Caki2 (cell line): Measurements from ENCODE around the gene INSRR. TPM values are rescaled to one million over a fixed set of nuclear protein-coding genes. Genes with fewer than 3 reads are reported as not detected.

Experiments used
- DNase-seq: peaks from one replicate; pipeline ENCODE4 v3.0.0-alpha.2; 2015; ENCODE audit warnings: low read depth
- in situ Hi-C: cut with HindIII; loops from 2 replicates; pipeline ENCODE4 v1.10.0; 2016; ENCODE audit warnings: low sequenced_read_pairs, low pct_unique_long_range_greater_than_20kb, mixed read lengths
- total RNA-seq: library from RNA; depleted of rRNA; stranded (reverse); fragments of >200 nt; shearing (Covaris generic); gene quantifications from 2 replicates; pipeline ENCODE4 v1.2.3, GENCODE V29; 2014; ENCODE audit warnings: low replicate concordance

Gene INSRR
- total RNA-seq, 1 experiment from 2014 or later, result 0.03 TPM

- DNase-seq, result no peak
- in situ Hi-C loops, result no loop called here
Observed at GRCh38 chr1:156842618-156843300, 16.2 kb downstream of the INSRR start.

- in situ Hi-C loops, result no loop called here
- no peak for DNase-seq
Observed at GRCh38 chr1:156841295-156841855, 17.5 kb downstream of the INSRR start.

DNA sequence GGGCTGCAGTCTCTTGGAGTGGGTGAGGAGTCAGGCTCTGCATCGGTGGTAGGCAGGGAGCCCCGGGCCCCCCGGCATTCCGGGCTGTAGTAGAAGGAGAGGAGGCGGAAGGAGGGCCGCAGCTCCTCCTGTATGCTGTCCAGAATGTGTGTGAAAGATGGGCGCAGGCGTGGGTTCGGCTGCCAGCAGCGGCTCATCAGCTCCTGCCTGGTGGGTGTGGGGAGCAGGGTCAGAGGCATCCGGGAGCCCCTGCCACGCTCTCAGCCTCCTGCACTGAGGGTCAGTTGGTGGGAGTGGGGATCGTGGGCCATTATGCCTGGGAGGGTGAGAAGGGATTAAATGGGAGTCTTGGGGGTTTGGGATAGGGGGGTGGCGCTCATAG, 18.0 kb downstream of the INSRR start:
- no peak for DNase-seq
- in situ Hi-C loops, result no loop called here

DNA sequence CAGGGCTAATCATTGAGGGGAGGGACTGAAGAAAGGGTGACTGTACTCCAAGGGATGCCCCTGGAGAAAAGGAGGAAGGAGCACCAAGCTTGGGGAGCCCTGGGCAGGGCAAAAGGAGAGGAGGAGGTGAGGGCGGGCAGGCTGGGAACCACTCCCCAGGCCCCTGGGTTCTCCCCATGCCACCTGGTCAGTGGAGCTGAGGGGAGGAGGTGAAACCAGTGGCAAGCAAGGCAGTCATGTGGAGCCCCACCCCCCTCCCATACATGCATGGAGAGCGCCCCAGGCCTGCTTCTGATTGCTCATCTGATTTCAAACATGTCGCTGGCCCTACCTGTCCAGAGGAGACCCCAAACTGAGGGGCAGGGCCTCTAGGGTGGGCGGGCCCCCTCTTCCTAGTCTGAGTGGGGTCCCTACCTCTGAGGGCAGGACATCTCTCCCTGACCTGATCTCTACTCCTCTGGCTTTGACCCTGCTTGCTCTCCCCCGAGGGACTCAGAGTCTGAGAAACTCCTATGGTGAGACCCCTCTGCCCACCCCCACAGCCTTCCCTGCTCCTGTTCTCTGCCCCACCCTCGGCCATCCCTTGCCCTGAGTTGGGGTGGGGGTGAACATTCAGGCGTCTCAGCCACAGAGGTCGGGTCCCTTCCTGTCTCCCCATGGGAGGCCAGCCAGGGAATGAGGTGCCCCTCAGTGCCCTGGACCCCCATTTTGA, 18.6 kb downstream of the INSRR start:
- no peak for DNase-seq
- in situ Hi-C loops, result no loop called here

- in situ Hi-C loops, result no loop called here
- DNase-seq, result no peak
Observed at GRCh38 chr1:156839426-156840109, 19.3 kb downstream of the INSRR start.

- DNase-seq, result no peak
- in situ Hi-C loops, result no loop called here
Observed at GRCh38 chr1:156838972-156839371, 19.9 kb downstream of the INSRR start.

DNA sequence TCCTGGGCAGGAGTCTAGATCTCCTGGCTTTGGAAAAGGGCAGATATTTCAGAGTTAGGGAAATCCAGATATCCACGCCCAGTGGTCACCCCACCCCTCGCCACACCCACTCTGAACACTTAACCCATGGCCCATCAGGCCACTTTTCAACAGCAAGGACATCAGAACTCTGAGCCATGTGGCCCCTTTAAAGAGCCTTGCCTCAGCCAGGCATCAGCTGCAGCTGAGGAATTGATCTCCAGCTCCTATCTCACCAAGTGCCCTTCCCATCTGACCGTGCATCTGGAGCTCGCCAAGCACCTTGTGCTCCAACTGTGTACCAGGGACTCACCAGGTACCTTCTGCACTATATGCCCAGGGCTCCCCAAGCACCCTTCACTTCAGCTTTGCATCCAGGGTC, 22.0 kb downstream of the INSRR start:
- DNase-seq, result no peak
- in situ Hi-C loops, result no loop called here

DNA sequence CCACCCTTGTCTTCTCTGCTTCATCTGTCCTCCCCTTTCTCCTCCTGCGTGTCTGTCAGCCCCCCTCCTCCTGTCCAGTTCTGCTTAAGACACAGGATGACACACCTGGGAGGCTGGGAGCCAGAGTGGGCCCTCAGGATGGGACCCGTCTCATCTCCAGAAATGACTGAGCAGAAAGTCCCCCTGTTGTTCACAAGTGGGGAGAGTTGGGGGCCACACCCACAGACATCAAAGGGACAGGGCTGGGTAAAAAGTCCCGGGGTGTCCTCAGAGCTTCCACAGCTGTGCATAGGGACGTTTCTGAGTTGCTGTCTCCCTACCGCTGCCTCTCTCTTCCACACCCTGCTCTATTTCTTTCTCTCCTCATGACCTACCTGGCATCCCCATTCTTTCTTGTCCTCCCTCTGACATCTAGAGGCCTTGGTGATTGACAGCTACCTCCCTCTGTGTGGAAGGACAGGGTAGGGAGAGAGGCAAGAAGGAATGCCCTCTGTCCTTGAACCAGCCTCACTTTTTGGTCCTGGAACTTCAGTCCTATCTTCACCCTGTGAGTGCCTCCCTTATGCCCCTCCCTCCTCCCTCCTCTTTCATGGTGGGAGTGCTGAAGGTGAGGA, 22.8 kb downstream of the INSRR start:
- in situ Hi-C loops, result no loop called here
- no peak for DNase-seq

GRCh38 chr1:156834322-156834721, 24.6 kb downstream of the INSRR start:
- no peak for DNase-seq
- in situ Hi-C loops, result no loop called here

DNA sequence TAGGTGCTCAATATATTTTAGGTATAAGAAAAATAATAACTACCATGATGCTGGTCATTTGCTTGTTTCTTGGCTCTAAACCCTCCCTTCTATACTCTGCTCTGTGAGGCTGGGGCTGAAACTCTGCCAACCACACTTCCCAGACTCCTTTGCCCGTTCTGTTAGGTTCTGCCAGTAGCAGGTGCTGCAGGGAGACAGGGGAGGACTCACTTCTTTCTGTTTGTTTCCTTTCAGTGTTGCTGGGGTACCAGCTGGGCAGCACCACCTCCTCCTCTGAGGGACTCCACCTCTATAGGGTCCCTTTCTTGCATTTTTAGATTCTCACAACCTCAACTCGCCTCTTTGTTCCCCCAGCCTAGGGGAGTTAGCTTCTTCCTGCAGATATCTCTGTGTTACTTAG, 25.3 kb downstream of the INSRR start:
- DNase-seq, result no peak

GRCh38 chr1:156832434-156832833, 26.5 kb downstream of the INSRR start:
- no peak for DNase-seq
- in situ Hi-C loops, result no loop called here

More for the DNA sequence above, 25.3 kb downstream of the INSRR start:
- in situ Hi-C loops, result no loop called here

DNA sequence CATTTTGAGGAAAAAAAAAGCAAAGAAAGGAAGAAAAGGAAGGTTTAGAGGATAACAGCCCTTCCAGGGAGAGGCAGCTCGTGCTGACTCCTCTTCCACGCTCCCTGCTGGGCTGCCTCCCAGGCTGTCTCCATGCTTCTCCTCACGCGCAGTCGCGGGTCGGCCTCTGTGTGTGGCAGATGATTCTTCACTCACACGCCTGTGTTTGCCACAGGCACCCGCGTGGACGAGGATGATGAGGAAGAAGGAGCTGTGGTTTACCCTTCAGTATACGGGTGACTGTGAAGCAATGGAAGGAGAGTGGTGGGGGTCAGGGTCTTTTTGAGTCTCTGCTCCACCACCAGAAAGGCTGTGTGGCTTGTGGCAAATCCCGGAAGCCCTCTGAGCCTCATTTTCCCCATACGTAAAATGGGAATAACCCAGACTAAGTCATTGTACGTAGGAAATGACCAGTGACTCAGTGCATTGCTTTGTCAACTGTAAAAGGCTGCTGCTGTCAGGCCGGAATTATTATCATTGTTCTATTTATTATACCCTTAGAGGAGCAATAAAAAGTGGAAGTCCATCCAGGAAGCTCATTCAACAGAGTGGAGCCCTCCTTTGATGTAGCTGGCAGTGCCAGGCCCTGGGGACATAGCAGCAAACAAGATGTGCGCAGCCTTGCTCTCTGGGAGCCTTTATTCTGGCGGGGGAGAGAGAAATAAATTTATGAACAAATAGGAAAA, 30.4 kb downstream of the INSRR start:
- in situ Hi-C loops, result no loop called here
- DNase-seq, result no peak

DNA sequence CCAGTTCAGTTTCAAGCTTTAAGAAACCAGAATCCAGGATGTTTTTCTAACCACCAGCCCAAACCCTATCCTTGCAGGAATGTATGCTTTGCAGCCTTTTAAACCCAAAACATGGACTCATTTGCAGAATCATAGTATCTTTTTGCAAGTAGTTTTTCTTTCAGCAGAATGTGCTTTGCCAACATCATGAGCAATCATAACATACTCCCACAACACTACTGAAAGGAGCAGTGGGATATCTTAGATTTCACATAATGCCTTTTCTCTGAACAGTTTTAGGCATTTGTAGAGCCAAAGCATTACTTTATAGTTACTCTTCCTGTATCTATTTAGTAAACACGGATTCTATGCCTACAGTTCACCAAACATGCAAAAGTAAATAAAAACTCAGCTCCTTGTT, 32.3 kb downstream of the INSRR start:
- in situ Hi-C loops, result no loop called here
- no peak for DNase-seq

DNA sequence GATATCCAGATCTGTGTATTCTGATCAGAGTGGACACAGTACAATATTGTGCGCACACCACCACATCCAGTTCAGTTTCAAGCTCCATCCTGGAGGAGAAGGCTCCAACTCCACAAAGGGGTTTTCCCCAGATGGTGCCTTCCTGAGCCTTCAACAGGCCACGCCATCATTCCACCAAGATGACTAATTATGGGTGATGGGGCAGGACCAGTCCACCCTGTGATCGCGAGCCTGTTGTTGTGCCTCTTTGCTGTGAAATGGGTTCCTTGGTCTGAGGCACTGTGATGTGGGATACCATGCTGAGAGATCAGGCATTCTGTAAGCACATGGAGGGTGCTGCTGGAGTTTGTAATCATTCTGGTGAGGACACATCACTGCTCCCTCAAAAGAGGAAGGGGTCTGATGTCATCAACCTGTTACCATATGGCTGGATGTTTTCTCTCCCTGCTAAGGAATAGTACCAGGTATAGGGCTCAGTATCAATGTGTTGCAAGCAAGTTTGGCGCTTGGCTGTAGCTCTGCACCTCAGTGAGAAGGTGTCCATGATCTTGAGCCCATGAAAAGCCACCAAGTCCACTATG, 35.6 kb downstream of the INSRR start:
- in situ Hi-C loops, result no loop called here
- DNase-seq, result no peak

GRCh38 chr1:156822680-156823079, 36.2 kb downstream of the INSRR start:
- in situ Hi-C loops, result no loop called here
- DNase-seq, result no peak

DNA sequence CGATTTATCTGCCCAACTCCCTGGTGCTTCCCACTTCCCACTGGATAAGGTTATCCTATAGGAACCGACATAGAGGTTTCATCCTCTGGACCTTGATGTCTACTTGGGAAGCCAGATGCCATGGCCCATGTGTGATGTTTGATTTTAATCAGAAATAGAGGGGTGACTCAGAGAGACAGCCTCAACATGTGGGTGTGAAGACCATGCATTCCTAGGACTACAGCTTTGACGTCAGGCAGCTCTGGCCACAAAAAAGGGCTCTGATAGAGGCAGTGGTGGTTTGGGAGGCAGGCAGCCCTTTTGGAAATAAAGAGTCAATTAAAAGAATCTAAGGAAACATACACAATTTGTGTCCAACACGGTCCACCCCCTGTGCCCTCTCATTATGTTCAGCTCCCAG, 37.1 kb downstream of the INSRR start:
- no peak for DNase-seq
- in situ Hi-C loops, result no loop called here

- DNase-seq, result no peak
Observed at GRCh38 chr1:156816561-156817328, 42.2 kb downstream of the INSRR start, which contains the start of gene SH2D2A. Gene SH2D2A (minus strand): TSS chr1:156816848. CDS start chr1:156816708, 140 bp downstream.

More at GRCh38 chr1:156816561-156817328, 42.2 kb downstream of the INSRR start, which contains the start of gene SH2D2A:
- in situ Hi-C loops, result no loop called here
